ENCODE measurements around the gene PAXX. TPM values are rescaled to one million over a fixed set of nuclear protein-coding genes. Genes with fewer than 3 reads are reported as not detected.

The PAXX gene
- total RNA-seq, 1 donor: 16.6 TPM

GRCh38 chr9:136956604-136957003, 35.6 kb upstream of the PAXX start:
- no peaks in the 10 kb centered on the region for H3K27me3 ChIP-seq (ENCODE audit: insufficient read depth, low read length)
- no peak overlapping the region for H3K4me3 ChIP-seq (ENCODE audit: insufficient read depth, low read length)
- H3K27ac ChIP-seq (ENCODE audit: low read depth, low read length): no peak overlapping the region
- no peaks in the 10 kb centered on the region for H4K20me1 ChIP-seq (ENCODE audit: insufficient read depth, low read length)
- H3K9me3 ChIP-seq (ENCODE audit: low read depth, low read length): no peaks in the 10 kb centered on the region
- no peaks in the 10 kb centered on the region for H3K36me3 ChIP-seq (ENCODE audit: insufficient read depth, low read length)
- no peak overlapping the region for H3K4me2 ChIP-seq (ENCODE audit: insufficient read depth, low read length)
- H3K4me1 ChIP-seq (ENCODE audit: insufficient read depth, low read length): no peaks in the 10 kb centered on the region
- no peak overlapping the region for H2AFZ ChIP-seq (ENCODE audit: low read length)
- DNase-seq (ENCODE audit: insufficient read length, low spot score, missing footprints): no peak
- H3K79me2 ChIP-seq (ENCODE audit: insufficient read depth, low read length): no peaks in the 10 kb centered on the region
- no peak for TF ChIP-seq CTCF (IDR thresholded peaks at IDR 0.05; ENCODE audit: extremely low read depth, low read depth, low read length)

- Histone ChIP-seq H3K79me2 (ENCODE audit: insufficient read depth, low read length) (no peaks in the 10 kb centered on the region), H3K4me3 (ENCODE audit: insufficient read depth, low read length) (no peak overlapping the region), H3K36me3 (ENCODE audit: insufficient read depth, low read length) (no peaks in the 10 kb centered on the region), H2AFZ (ENCODE audit: low read length) (no peak overlapping the region), H3K4me2 (ENCODE audit: insufficient read depth, low read length) (no peak overlapping the region), H3K27me3 (ENCODE audit: insufficient read depth, low read length) (no peaks in the 10 kb centered on the region), H3K27ac (ENCODE audit: low read depth, low read length) (no peak overlapping the region), H3K4me1 (ENCODE audit: insufficient read depth, low read length) (no peaks in the 10 kb centered on the region), H4K20me1 (ENCODE audit: insufficient read depth, low read length) (no peaks in the 10 kb centered on the region), H3K9me3 (ENCODE audit: low read depth, low read length) (no peaks in the 10 kb centered on the region)
- no peak for DNase-seq (ENCODE audit: insufficient read length, low spot score, missing footprints)
- TF ChIP-seq CTCF (IDR thresholded peaks at IDR 0.05; ENCODE audit: extremely low read depth, low read depth, low read length): no peak
Observed at GRCh38 chr9:136957461-136957860, 34.8 kb upstream of the PAXX start.

GRCh38 chr9:136957901-136958300, 34.3 kb upstream of the PAXX start:
- Histone ChIP-seq H3K4me3 (ENCODE audit: insufficient read depth, low read length) (no peak overlapping the region), H3K4me1 (ENCODE audit: insufficient read depth, low read length) (no peaks in the 10 kb centered on the region), H3K36me3 (ENCODE audit: insufficient read depth, low read length) (no peaks in the 10 kb centered on the region), H2AFZ (ENCODE audit: low read length) (no peak overlapping the region), H3K27me3 (ENCODE audit: insufficient read depth, low read length) (no peaks in the 10 kb centered on the region), H3K4me2 (ENCODE audit: insufficient read depth, low read length) (no peak overlapping the region), H3K27ac (ENCODE audit: low read depth, low read length) (no peak overlapping the region), H3K79me2 (ENCODE audit: insufficient read depth, low read length) (no peaks in the 10 kb centered on the region), H4K20me1 (ENCODE audit: insufficient read depth, low read length) (no peaks in the 10 kb centered on the region), H3K9me3 (ENCODE audit: low read depth, low read length) (no peaks in the 10 kb centered on the region)
- DNase-seq (ENCODE audit: insufficient read length, low spot score, missing footprints): no peak
- TF ChIP-seq CTCF (IDR thresholded peaks at IDR 0.05; ENCODE audit: extremely low read depth, low read depth, low read length): no peak

DNA sequence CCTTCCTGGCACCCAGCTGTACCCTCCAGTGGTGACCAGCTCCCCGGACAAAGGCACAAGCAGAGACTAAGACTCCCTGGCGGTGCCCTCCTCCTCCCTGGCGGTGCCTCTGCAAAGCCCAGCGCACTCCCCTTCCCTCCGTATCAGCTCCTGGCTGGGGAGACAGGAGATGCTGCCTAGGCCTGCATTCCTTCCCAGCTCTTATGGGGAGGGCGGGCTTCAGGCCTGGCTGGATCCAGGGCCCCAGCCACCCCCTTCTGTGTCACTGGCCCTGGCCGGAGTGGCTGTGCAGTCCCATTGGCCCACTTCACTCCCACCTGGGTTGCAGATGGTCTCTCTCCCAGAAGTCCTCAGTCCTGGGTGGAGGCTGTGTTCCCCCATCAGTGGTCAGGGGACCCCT, 33.7 kb upstream of the PAXX start:
- Histone ChIP-seq H3K9me3 (ENCODE audit: low read depth, low read length) (no peaks in the 10 kb centered on the region), H3K4me2 (ENCODE audit: insufficient read depth, low read length) (no peak overlapping the region), H3K27ac (ENCODE audit: low read depth, low read length) (no peak overlapping the region), H3K4me3 (ENCODE audit: insufficient read depth, low read length) (no peak overlapping the region), H2AFZ (ENCODE audit: low read length) (no peak overlapping the region), H3K27me3 (ENCODE audit: insufficient read depth, low read length) (no peaks in the 10 kb centered on the region), H4K20me1 (ENCODE audit: insufficient read depth, low read length) (no peaks in the 10 kb centered on the region), H3K79me2 (ENCODE audit: insufficient read depth, low read length) (no peaks in the 10 kb centered on the region), H3K4me1 (ENCODE audit: insufficient read depth, low read length) (no peaks in the 10 kb centered on the region), H3K36me3 (ENCODE audit: insufficient read depth, low read length) (no peaks in the 10 kb centered on the region)
- no peak for TF ChIP-seq CTCF (IDR thresholded peaks at IDR 0.05; ENCODE audit: extremely low read depth, low read depth, low read length)
- no peak for DNase-seq (ENCODE audit: insufficient read length, low spot score, missing footprints)

Measured in osteoblast (primary cell).